K562 (cell line): ENCODE results near the gene SYT3. TPM values are rescaled to one million over a fixed set of nuclear protein-coding genes. Genes with fewer than 3 reads are reported as not detected.

Experiments used
- BMI1 ChIP-seq: fragments of 150-350 bp; IDR thresholded peaks from 2 replicates; pipeline ENCODE4 v1.6.1; 2014; ENCODE audit warnings: low read length
- CBX5 ChIP-seq: IDR thresholded peaks from 2 replicates; pipeline ENCODE4 v1.6.1; 2014; ENCODE audit warnings: low read depth, borderline replicate concordance
- FOXK2 ChIP-seq, 2 experiments: fragments of 450-650 bp; IDR thresholded peaks in 1 of 2; conservative IDR thresholded peaks in 1 of 2; 2 replicates each; pipeline ENCODE4 v1.6.1; 2016; ENCODE audit warnings: low read depth in 2 of 2, mild to moderate bottlenecking in 1 of 2
- HMG20B ChIP-seq: fragments of 250-450 bp; sonication (Bioruptor Pico); IDR thresholded peaks from 2 replicates; pipeline ENCODE4 v1.5.0; 2021; ENCODE audit warnings: mild to moderate bottlenecking
- NFE2L1 ChIP-seq: fragments of 450-650 bp; IDR thresholded peaks from 2 replicates; pipeline ENCODE4 v1.6.1; 2016; ENCODE audit warnings: missing genetic modification characterization, low read depth, mild to moderate bottlenecking, missing compliant biosample characterization, moderate library complexity, borderline replicate concordance
- NONO ChIP-seq, 2 experiments: fragments of 200-400 bp in 1 of 2; fragments of 450-650 bp in 1 of 2; formaldehyde crosslinking in 1 of 2; IDR thresholded peaks; 2 replicates each; pipeline ENCODE4 v1.6.1; 2017; ENCODE audit warnings: low read depth in 2 of 2, mild to moderate bottlenecking in 2 of 2, moderate library complexity in 2 of 2, low read length in 1 of 2
- NR4A1 ChIP-seq, 2 experiments: fragments of 250-450 bp in 1 of 2; fragments of 450-650 bp in 1 of 2; sonication (Bioruptor Pico) in 1 of 2; IDR thresholded peaks; 2 replicates each; pipeline versions ENCODE4 v1.4.0 to v1.6.1; 2016 to 2020; ENCODE audit warnings: mild to moderate bottlenecking in 2 of 2, missing compliant biosample characterization in 1 of 2, missing genetic modification characterization in 1 of 2, moderate library complexity in 1 of 2
- POLR2G ChIP-seq: fragments of 200-400 bp; formaldehyde crosslinking; IDR thresholded peaks from 2 replicates; pipeline ENCODE4 v1.6.1; 2017; ENCODE audit warnings: low read depth, mild to moderate bottlenecking, antibody characterized with exemption, low read length, moderate library complexity
- RBFOX2 ChIP-seq: fragments of 200-400 bp; formaldehyde crosslinking; IDR thresholded peaks from 2 replicates; pipeline ENCODE4 v1.6.1; 2017; ENCODE audit warnings: low read depth, mild to moderate bottlenecking, low read length, moderate library complexity
- RBM39 ChIP-seq: fragments of 200-400 bp; formaldehyde crosslinking; optimal IDR thresholded peaks from 2 replicates; pipeline ENCODE3; 2018; ENCODE audit warnings: low read depth, low read length
- TOE1 ChIP-seq, 2 experiments: fragments of 450-650 bp in 1 of 2; sonication (generic) in 1 of 2; formaldehyde crosslinking in 1 of 2; IDR thresholded peaks; 2 replicates each; pipeline versions ENCODE4 v1.7.1 to v1.8.0; 2016 to 2022; ENCODE audit warnings: borderline replicate concordance in 2 of 2, mild to moderate bottlenecking in 2 of 2, antibody characterized with exemption in 1 of 2, inconsistent platforms in 1 of 2, low read depth in 1 of 2, missing genetic modification reagents in 1 of 2, moderate library complexity in 1 of 2
- ZFP91 ChIP-seq: sonication (generic); formaldehyde crosslinking; IDR thresholded peaks from 2 replicates; pipeline ENCODE4 v1.8.0; 2022; ENCODE audit warnings: mild to moderate bottlenecking, missing genetic modification reagents
- ZMIZ1 ChIP-seq, 2 experiments: fragments of 150-350 bp in 1 of 2; IDR thresholded peaks; 2 replicates each; pipeline ENCODE4 v1.6.1; 2012 to 2016; ENCODE audit warnings: low read depth in 2 of 2, low read length in 2 of 2, mild to moderate bottlenecking in 1 of 2, moderate library complexity in 1 of 2
- ZNF239 ChIP-seq: fragments of 250-450 bp; sonication (Bioruptor Pico); IDR thresholded peaks from 2 replicates; pipeline ENCODE4 v1.4.0; 2020; ENCODE audit warnings: mild to moderate bottlenecking
- ZNF316 ChIP-seq: fragments of 450-650 bp; IDR thresholded peaks from 2 replicates; pipeline ENCODE4 v1.6.1; 2016
- ZNF511 ChIP-seq: sonication (generic); formaldehyde crosslinking; IDR thresholded peaks from 2 replicates; pipeline ENCODE4 v1.8.0; 2022; ENCODE audit warnings: mild to moderate bottlenecking, missing genetic modification reagents
- ZNF668 ChIP-seq: fragments of 250-450 bp; sonication (Bioruptor Pico); IDR thresholded peaks from 2 replicates; pipeline ENCODE4 v1.8.0; 2022; ENCODE audit warnings: mild to moderate bottlenecking, inconsistent platforms
- ZNF764 ChIP-seq: fragments of 250-450 bp; sonication (Bioruptor Pico); IDR thresholded peaks from 2 replicates; pipeline ENCODE4 v1.4.0; 2020; ENCODE audit warnings: low read depth, mild to moderate bottlenecking, moderate library complexity
- polyA plus RNA-seq, 8 experiments: library from polyadenylated mRNA; depleted of rRNA in 4 of 8; stranded (reverse) in 5 of 8; unstranded in 3 of 8; fragments of >200 nt; fragmentation: Nextera tagmentation in 2 of 8; fragmentation: Illumina TruSeq in 1 of 8; extraction: Ambion mirVana in 2 of 8; extraction: Trizol in 1 of 8; gene quantifications; 2 replicates each; pipeline versions ENCODE4 v1.2.1 to v1.2.3, GENCODE V29; 2011 to 2014; ENCODE audit warnings: inconsistent platforms in 1 of 8, missing spikeins in 1 of 8
- total RNA-seq, 7 experiments: library from RNA; depleted of rRNA in 6 of 7; stranded (reverse); fragments of >200 nt in 6 of 7; fragmentation: Illumina TruSeq in 2 of 7; extraction: Trizol in 2 of 7; gene quantifications; 2 replicates each; pipeline versions ENCODE4 v1.2.1 to v1.2.3, GENCODE V29; 2011 to 2021; ENCODE audit warnings: low replicate concordance in 1 of 7

The SYT3 gene
- total and polyA plus RNA-seq, 9 of the 15 experiments (the other 6 are each of a cell fraction or from before 2014, with no cell fraction given) = 0.36 to 2.0 (median 0.54) TPM; not detected in 2

GRCh38 chr19:50657222-50657669, 17.6 kb upstream of the SYT3 start (continued):
- peak; percentile 63; the same call in 1 of the 2 replicates for TF ChIP-seq ZFP91
- TF ChIP-seq NONO (IDR thresholded peaks at IDR 0.05; ENCODE audit: low read depth in 2 of 2, low read length in 1 of 2) = no peak
- TF ChIP-seq NR4A1 (CRISPR knock-in tag; IDR thresholded peaks at IDR 0.05) = no peak
- TF ChIP-seq NR4A1 (tag; IDR thresholded peaks at IDR 0.05) = no peak
- no peak for TF ChIP-seq RBM39
- peak; percentile 97 for TF ChIP-seq TOE1 (IDR thresholded peaks at IDR 0.05; ENCODE audit: borderline replicate concordance)
- TF ChIP-seq TOE1 (CRISPR knock-in tag; IDR thresholded peaks at IDR 0.05; ENCODE audit: borderline replicate concordance, low read depth) = no peak
- no peak for TF ChIP-seq RBFOX2
- TF ChIP-seq NFE2L1 (tag) = no peak
- no peak for TF ChIP-seq BMI1
- TF ChIP-seq POLR2G = no peak
- TF ChIP-seq ZNF316 = peak; percentile 56
- no peak for TF ChIP-seq ZNF511
- no peak for TF ChIP-seq FOXK2 (conservative IDR thresholded peaks at IDR 0.05 in 1 of 2, IDR thresholded peaks at IDR 0.05 in 1 of 2; ENCODE audit: low read depth in 2 of 2)
- TF ChIP-seq ZNF668 (CRISPR knock-in tag) = no peak
- no peak for TF ChIP-seq CBX5
- no peak for TF ChIP-seq ZNF764
- no peak for TF ChIP-seq ZMIZ1 (IDR thresholded peaks at IDR 0.05; ENCODE audit: low read depth in 2 of 2, low read length in 2 of 2)
- TF ChIP-seq ZNF239 (CRISPR knock-in tag) = no peak
- no peak for TF ChIP-seq HMG20B
